ENCODE measurements around the gene PTRH1.

GRCh38 chr9:127682351-127683136 is 32.9 kb downstream of the PTRH1 start:
- TF ChIP-seq, protein P1, sequence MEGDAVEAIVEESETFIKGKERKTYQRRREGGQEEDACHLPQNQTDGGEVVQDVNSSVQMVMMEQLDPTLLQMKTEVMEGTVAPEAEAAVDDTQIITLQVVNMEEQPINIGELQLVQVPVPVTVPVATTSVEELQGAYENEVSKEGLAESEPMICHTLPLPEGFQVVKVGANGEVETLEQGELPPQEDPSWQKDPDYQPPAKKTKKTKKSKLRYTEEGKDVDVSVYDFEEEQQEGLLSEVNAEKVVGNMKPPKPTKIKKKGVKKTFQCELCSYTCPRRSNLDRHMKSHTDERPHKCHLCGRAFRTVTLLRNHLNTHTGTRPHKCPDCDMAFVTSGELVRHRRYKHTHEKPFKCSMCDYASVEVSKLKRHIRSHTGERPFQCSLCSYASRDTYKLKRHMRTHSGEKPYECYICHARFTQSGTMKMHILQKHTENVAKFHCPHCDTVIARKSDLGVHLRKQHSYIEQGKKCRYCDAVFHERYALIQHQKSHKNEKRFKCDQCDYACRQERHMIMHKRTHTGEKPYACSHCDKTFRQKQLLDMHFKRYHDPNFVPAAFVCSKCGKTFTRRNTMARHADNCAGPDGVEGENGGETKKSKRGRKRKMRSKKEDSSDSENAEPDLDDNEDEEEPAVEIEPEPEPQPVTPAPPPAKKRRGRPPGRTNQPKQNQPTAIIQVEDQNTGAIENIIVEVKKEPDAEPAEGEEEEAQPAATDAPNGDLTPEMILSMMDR (IDR thresholded peaks at IDR 0.05): no peak
- no peak for TF ChIP-seq POLR2A (IDR thresholded peaks at IDR 0.05)

Data from body of pancreas (tissue), 4 donors.